Skeletal muscle cell (primary cell): ENCODE measurements around the gene TNFRSF6B.

ENCODE experiments used
- DNase-seq: peaks from one replicate; pipeline ENCODE4 v3.0.0-alpha.2; 2010; ENCODE audit warnings: low read depth
- H3K4me3 ChIP-seq: 2 replicates; pipeline ENCODE4 v1.5.1; 2011; ENCODE audit warnings: low read depth, mild to moderate bottlenecking, control low read depth, low read length, moderate library complexity

TNFRSF6B gene

GRCh38 chr20:63693733-63694583, 2.5 kb upstream of the TNFRSF6B start:
- DNase-seq = no peak
- H3K4me3 ChIP-seq = no peak overlapping the region

GRCh38 chr20:63694584-63695423, 1.6 kb upstream of the TNFRSF6B start:
- no peak overlapping the region for H3K4me3 ChIP-seq
- DNase-seq = no peak

GRCh38 chr20:63695424-63696305, 787 bp upstream of the TNFRSF6B start:
- no peak for DNase-seq
- no peak overlapping the region for H3K4me3 ChIP-seq

- no peak for DNase-seq
- peak overlapping the region; percentile 42 for H3K4me3 ChIP-seq
Observed at GRCh38 chr20:63696306-63696627, 185 bp upstream of the TNFRSF6B start.

GRCh38 chr20:63697357-63697867, 960 bp downstream of the TNFRSF6B start:
- H3K4me3 ChIP-seq = peak overlapping the region; percentile 42
- no peak for DNase-seq

GRCh38 chr20:63697868-63698545, 1.6 kb downstream of the TNFRSF6B start:
- DNase-seq = no peak
- no peak overlapping the region for H3K4me3 ChIP-seq

- H3K4me3 ChIP-seq = no peak overlapping the region
- DNase-seq = peak; percentile 70
Observed at GRCh38 chr20:63698739-63699465, 2.5 kb downstream of the TNFRSF6B start.

- H3K4me3 ChIP-seq = no peak overlapping the region
- DNase-seq = no peak
Observed at GRCh38 chr20:63699466-63700198, 3.2 kb downstream of the TNFRSF6B start.

- no peak for DNase-seq
- H3K4me3 ChIP-seq = no peak overlapping the region
Observed at GRCh38 chr20:63700199-63701050, 4.0 kb downstream of the TNFRSF6B start.

GRCh38 chr20:63701051-63701328, 4.5 kb downstream of the TNFRSF6B start:
- no peak for DNase-seq
- no peak overlapping the region for H3K4me3 ChIP-seq

- DNase-seq = no peak
- H3K4me3 ChIP-seq = no peak overlapping the region
Observed at GRCh38 chr20:63701329-63702035, 5.0 kb downstream of the TNFRSF6B start.

- DNase-seq = no peak
- H3K4me3 ChIP-seq = no peak overlapping the region
Observed at GRCh38 chr20:63702036-63702665, 5.7 kb downstream of the TNFRSF6B start.

- no peak for DNase-seq
Observed at GRCh38 chr20:63702751-63703470, 6.5 kb downstream of the TNFRSF6B start.

GRCh38 chr20:63703471-63703975, 7.1 kb downstream of the TNFRSF6B start:
- DNase-seq = no peak
- H3K4me3 ChIP-seq = no peak overlapping the region

More at GRCh38 chr20:63702751-63703470, 6.5 kb downstream of the TNFRSF6B start:
- no peak overlapping the region for H3K4me3 ChIP-seq
